ENCODE data around the gene MAVS.

Gene MAVS

GRCh38 chr20:3846740-3847428 lies at the start of gene MAVS:
Gene MAVS (plus strand): TSS chr20:3846834. CDS start chr20:3854625, 7,791 bp downstream.
- peak in 54 of 56 donors; percentile 50 to 92 (median 82) for DNase-seq

- no peak for DNase-seq
These were observed 49.4 kb upstream of the MAVS start for GRCh38 chr20:3797226-3797545.

GRCh38 chr20:3797592-3798372 lies 48.9 kb upstream of the MAVS start:
- no peak for DNase-seq

- DNase-seq, result peak in 18 of 56 donors; percentile 5 to 64 (median 22)
These were observed 48.3 kb upstream of the MAVS start for GRCh38 chr20:3798373-3798768.

GRCh38 chr20:3798908-3799248 lies 47.8 kb upstream of the MAVS start:
- no peak for DNase-seq

GRCh38 chr20:3800256-3800877 lies 46.3 kb upstream of the MAVS start:
- DNase-seq, result no peak

- no peak for DNase-seq
These were observed 45.8 kb upstream of the MAVS start for GRCh38 chr20:3800878-3801260.

GRCh38 chr20:3801299-3801698 lies 45.3 kb upstream of the MAVS start:
- DNase-seq, result no peak

- DNase-seq, result no peak
These were observed 44.8 kb upstream of the MAVS start for GRCh38 chr20:3801846-3802245.

GRCh38 chr20:3802524-3803239 lies 44.0 kb upstream of the MAVS start:
- DNase-seq, result no peak

GRCh38 chr20:3803289-3803688 lies 43.3 kb upstream of the MAVS start:
- DNase-seq, result no peak

GRCh38 chr20:3803854-3804253 lies 42.8 kb upstream of the MAVS start:
- DNase-seq, result no peak

- DNase-seq, result no peak
These were observed 42.3 kb upstream of the MAVS start for GRCh38 chr20:3804254-3804751.

GRCh38 chr20:3804781-3805180 lies 41.9 kb upstream of the MAVS start:
- DNase-seq, result no peak

GRCh38 chr20:3808544-3808943 lies 38.1 kb upstream of the MAVS start:
- DNase-seq, result no peak

- DNase-seq, result peak; percentile 83 to 99 (median 95)
These were observed 35.0 kb upstream of the MAVS start for GRCh38 chr20:3811467-3812258.

GRCh38 chr20:3812259-3812681 lies 34.4 kb upstream of the MAVS start:
- DNase-seq, result no peak

GRCh38 chr20:3812975-3813847 lies 33.4 kb upstream of the MAVS start:
- no peak for DNase-seq

- DNase-seq, result no peak
These were observed 32.6 kb upstream of the MAVS start for GRCh38 chr20:3813848-3814581.

Measured in nucleus accumbens (tissue), 56 donors.